Measurements from ENCODE around the gene TRUB2. TPM values are rescaled to one million over a fixed set of nuclear protein-coding genes. Genes with fewer than 3 reads are reported as not detected.

Gene TRUB2
- total RNA-seq, 1 experiment from 2014 or later, result 22.5 TPM

- CTCF ChIA-PET, result interaction anchor here (0.6 to 1.4 kb wide), 4 partner anchors 8 to 382 kb away, joined by 3 to 10 read pairs (median 4); no protein-coding TSS in a partner anchor
- POLR2A ChIA-PET, result interaction anchor here (0.5 to 0.6 kb wide), 3 partner anchors 39 to 748 kb away, joined by 3 to 9 read pairs (median 3); no protein-coding TSS in a partner anchor
- Histone ChIP-seq H3K36me3 (ENCODE audit: control insufficient read depth, insufficient read depth, low read length) (peaks cover 5% of the 10 kb centered on the region; the same call in 1 of the 2 replicates), H3K4me3 (ENCODE audit: low read depth in 2 of 2, low read length in 2 of 2) (peak within 1 kb of the TSS; percentile 96 to 97), H3K4me1 (ENCODE audit: control insufficient read depth, insufficient read depth, low read length) (peaks cover 4% of the 10 kb centered on the region), H3K9me3 (ENCODE audit: control insufficient read depth, insufficient read depth, low read depth, low read length) (no peaks in the 10 kb centered on the region), H3K27me3 (ENCODE audit: control insufficient read depth, insufficient read depth, low read length) (no peaks in the 10 kb centered on the region), H3K27ac (ENCODE audit: low read length) (peak within 1 kb of the TSS; percentile 93)
- TSS peak; percentile 97 for BruUV-seq (replicated peaks)
- TF ChIP-seq CTCF (IDR thresholded peaks at IDR 0.05), result no peak
- TF ChIP-seq TCF7L2 (IDR thresholded peaks at IDR 0.05; ENCODE audit: low read depth, low read length), result no peak
- peak; percentile 77 for TF ChIP-seq POLR2AphosphoS5 (IDR thresholded peaks at IDR 0.05; ENCODE audit: low read depth, low read length)
- 0 out of 4 replicates have a peak, but pooled peaks of 1 of the 2 experiments have one; percentile 45 for TF ChIP-seq REST (IDR thresholded peaks at IDR 0.05; ENCODE audit: insufficient read depth in 1 of 2, low read depth in 2 of 2, low read length in 1 of 2)
- TF ChIP-seq SIN3A (IDR thresholded peaks at IDR 0.05; ENCODE audit: borderline replicate concordance, insufficient read depth, low read depth, low read length), result 0 out of 2 replicates have a peak, but pooled peaks have one; percentile 25
- ATAC-seq (peak; percentile 98), DNase-seq (ENCODE audit: low read depth, low spot score) (peak; percentile 61)
- in situ Hi-C loops (cut with HindIII; ENCODE audit: low pct_unique_long_range_greater_than_20kb, low sequenced_read_pairs) (no loop called here), intact Hi-C loops (cut with micrococcal nuclease; ENCODE audit: unreplicated experiment) (no loop called here)
Observed at GRCh38 chr9:128370752-128371629, 48.7 kb upstream of the TRUB2 start, which contains the start of gene URM1. Gene URM1 (plus strand): TSS chr9:128371374. CDS start chr9:128371381, 7 bp downstream.

- intact Hi-C loops (cut with micrococcal nuclease; ENCODE audit: unreplicated experiment), result no loop called here
- no peak for DNase-seq (ENCODE audit: low read depth, low spot score)
Observed at GRCh38 chr9:128370367-128370751, 48.1 kb upstream of the TRUB2 start.

More at GRCh38 chr9:128370367-128370751, 48.1 kb upstream of the TRUB2 start:
- Histone ChIP-seq H3K36me3 (ENCODE audit: control insufficient read depth, insufficient read depth, low read length) (peaks cover 5% of the 10 kb centered on the region; the same call in 1 of the 2 replicates), H3K4me3 (ENCODE audit: low read depth in 2 of 2, low read length in 2 of 2) (peak overlapping the region; percentile 96 to 97), H3K27ac (ENCODE audit: low read length) (peak overlapping the region; percentile 89), H3K9me3 (ENCODE audit: control insufficient read depth, insufficient read depth, low read depth, low read length) (no peaks in the 10 kb centered on the region), H3K4me1 (ENCODE audit: control insufficient read depth, insufficient read depth, low read length) (peaks cover 4% of the 10 kb centered on the region), H3K27me3 (ENCODE audit: control insufficient read depth, insufficient read depth, low read length) (no peaks in the 10 kb centered on the region)
- ATAC-seq, result no peak
- BruUV-seq (replicated peaks), result no TSS peak
- ChIA-PET POLR2A (interaction anchor here (0.5 kb wide), 1 partner anchor 749 kb away, joined by 3 read pairs; no protein-coding TSS in a partner anchor), CTCF (no interaction called here)
- in situ Hi-C loops (cut with HindIII; ENCODE audit: low pct_unique_long_range_greater_than_20kb, low sequenced_read_pairs), result no loop called here
- TF ChIP-seq TCF7L2 (IDR thresholded peaks at IDR 0.05; ENCODE audit: low read depth, low read length), result no peak

Data from Panc1 (cell line).